ENCODE data around the gene CD38.

DNA sequence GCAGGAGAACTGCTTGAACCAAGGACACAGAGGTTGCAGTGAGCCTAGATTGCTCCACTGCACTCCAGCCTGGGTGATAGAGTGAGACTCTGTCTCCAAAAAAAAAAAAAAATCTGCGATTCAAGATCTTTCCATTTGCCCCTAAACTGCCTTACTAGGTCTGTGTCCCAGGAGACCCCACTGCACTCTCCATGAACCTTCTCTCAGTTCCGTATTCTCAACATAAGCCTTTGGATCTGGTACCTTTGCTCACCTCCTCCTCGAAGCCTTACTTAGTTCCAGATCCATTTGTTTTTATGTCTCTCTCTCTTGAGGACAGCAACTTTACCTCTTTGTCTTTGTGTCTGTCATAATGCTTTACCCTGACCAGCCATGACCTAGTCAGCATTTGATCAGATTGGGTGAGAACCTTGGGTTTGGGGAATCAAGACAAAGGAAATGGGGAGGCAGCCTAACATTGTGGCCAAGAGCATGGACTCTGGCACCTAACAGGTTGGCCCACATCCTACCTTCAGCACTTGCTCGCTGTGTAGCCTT lies 41.5 kb upstream of the CD38 start:
- TF ChIP-seq POLR2A (IDR thresholded peaks at IDR 0.05) = no peak
- TF ChIP-seq CTCF (IDR thresholded peaks at IDR 0.05) = no peak

Measured in heart left ventricle (tissue), 13 donors.